Measurements from ENCODE around the gene PPP1R1B. TPM values are rescaled to one million over a fixed set of nuclear protein-coding genes. Genes with fewer than 3 reads are reported as not detected.

Gene PPP1R1B
- total and polyA plus RNA-seq, 2 donors from 2014 or later, result 22.9 to 31.1 TPM

DNA sequence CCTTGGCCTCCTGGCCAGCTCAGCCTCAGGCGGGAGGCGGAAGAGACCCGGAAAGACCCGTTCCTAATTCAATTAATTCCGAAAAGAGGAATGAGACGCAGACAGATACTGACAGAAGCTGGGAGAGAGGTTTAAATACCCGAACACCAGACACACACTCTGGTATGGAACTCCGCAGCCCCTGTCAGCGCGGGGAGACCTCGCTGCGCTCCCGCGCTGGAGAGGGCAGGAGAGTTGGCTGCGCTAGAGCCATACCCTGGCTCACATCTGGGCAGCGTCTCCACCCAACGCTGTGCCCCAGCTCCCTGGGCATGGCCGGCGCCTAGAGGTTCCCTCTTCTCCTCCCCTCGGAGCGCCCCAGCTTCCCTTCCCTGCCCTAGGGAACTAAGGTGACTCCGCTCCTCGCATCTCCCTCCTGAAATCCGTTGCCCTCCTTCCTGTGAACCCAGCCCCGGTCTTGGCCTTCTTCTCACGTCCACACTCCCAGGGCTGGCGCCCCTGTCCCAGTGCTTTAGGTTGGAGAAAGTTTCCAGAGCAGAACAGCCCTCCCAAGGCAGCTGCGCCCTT is 27.0 kb upstream of the PPP1R1B start:
- peaks cover 69% of the 10 kb centered on the region for H3K27me3 ChIP-seq (ENCODE audit: control insufficient read depth, insufficient read depth, low read length)
- DNase-seq, result no peak

DNA sequence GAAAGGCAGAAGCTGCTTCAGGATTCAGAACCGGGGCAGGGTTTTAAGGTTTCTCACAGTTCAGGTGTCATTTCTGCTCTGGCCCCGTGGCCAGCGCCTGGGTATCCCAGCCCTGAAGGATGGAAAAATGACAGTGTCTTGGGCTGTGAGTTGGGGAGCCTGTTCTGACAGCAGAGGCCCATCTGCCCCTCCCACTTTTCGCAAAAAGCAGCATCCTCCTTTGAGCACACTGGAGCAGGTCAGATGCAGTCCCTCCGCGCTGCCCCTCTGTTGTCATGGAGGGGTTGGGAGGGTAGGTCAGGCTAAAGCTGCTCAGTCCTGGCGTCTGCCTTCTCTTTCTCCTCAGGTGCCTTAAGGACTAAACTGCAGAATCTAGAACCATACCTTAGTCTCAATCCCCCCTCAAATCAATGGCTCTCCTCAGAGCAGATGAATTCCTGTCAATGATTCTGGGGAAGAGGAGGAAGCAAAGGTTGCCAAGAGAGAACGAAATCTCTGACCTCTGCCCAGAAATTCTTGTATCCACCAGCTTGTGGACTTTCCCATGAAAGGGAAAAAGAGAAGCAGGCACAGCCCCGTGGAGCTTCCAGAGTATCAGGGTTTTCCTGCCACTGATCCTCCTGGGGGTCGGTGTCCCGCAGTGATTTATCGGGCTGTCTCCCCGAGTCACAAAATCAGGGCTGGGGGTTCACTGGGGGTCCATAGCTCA is 26.3 kb upstream of the PPP1R1B start:
- FAIRE-seq, result no peak
- Histone ChIP-seq H3K27ac (ENCODE audit: low read depth in 2 of 2, low read length in 2 of 2) (no peak overlapping the region), H3K9ac (ENCODE audit: low read length in 3 of 3) (no peak overlapping the region), H3K36me3 (ENCODE audit: control insufficient read depth in 2 of 3, insufficient read depth in 3 of 3, low read length in 3 of 3) (no peaks in the 10 kb centered on the region), H3K4me1 (ENCODE audit: control insufficient read depth in 2 of 3, insufficient read depth in 2 of 3, low read depth in 1 of 3, low read length in 3 of 3) (peaks cover 0 to under 1% (median 0%) of the 10 kb centered on the region in 3 donors), H3K27me3 (ENCODE audit: control insufficient read depth, insufficient read depth, low read length) (peaks cover 72% of the 10 kb centered on the region), H3K4me3 (ENCODE audit: low read length in 3 of 3) (no peak overlapping the region), H3K9me3 (ENCODE audit: control insufficient read depth in 2 of 3, insufficient read depth in 1 of 3, low read length in 3 of 3) (no peaks in the 10 kb centered on the region)
- intact Hi-C loops (cut with DNase I), result no loop called here
- no peak for DNase-seq
- TF ChIP-seq, protein P1, sequence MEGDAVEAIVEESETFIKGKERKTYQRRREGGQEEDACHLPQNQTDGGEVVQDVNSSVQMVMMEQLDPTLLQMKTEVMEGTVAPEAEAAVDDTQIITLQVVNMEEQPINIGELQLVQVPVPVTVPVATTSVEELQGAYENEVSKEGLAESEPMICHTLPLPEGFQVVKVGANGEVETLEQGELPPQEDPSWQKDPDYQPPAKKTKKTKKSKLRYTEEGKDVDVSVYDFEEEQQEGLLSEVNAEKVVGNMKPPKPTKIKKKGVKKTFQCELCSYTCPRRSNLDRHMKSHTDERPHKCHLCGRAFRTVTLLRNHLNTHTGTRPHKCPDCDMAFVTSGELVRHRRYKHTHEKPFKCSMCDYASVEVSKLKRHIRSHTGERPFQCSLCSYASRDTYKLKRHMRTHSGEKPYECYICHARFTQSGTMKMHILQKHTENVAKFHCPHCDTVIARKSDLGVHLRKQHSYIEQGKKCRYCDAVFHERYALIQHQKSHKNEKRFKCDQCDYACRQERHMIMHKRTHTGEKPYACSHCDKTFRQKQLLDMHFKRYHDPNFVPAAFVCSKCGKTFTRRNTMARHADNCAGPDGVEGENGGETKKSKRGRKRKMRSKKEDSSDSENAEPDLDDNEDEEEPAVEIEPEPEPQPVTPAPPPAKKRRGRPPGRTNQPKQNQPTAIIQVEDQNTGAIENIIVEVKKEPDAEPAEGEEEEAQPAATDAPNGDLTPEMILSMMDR (IDR thresholded peaks at IDR 0.05; ENCODE audit: borderline replicate concordance, extremely low read depth, insufficient read depth), result no peak

More for the DNA sequence above, 27.0 kb upstream of the PPP1R1B start:
- TF ChIP-seq, protein P1 (IDR thresholded peaks at IDR 0.05; ENCODE audit: borderline replicate concordance, extremely low read depth, insufficient read depth), result no peak
- FAIRE-seq, result no peak
- intact Hi-C loops (cut with DNase I), result no loop called here
- H3K9ac ChIP-seq (ENCODE audit: low read length in 3 of 3), result no peak overlapping the region
- no peaks in the 10 kb centered on the region for H3K36me3 ChIP-seq (ENCODE audit: control insufficient read depth in 2 of 3, insufficient read depth in 3 of 3, low read length in 3 of 3)
- no peak overlapping the region for H3K27ac ChIP-seq (ENCODE audit: low read depth in 2 of 2, low read length in 2 of 2)
- H3K9me3 ChIP-seq (ENCODE audit: control insufficient read depth in 2 of 3, insufficient read depth in 1 of 3, low read length in 3 of 3), result no peaks in the 10 kb centered on the region
- no peak overlapping the region for H3K4me3 ChIP-seq (ENCODE audit: low read length in 3 of 3)
- H3K4me1 ChIP-seq (ENCODE audit: control insufficient read depth in 2 of 3, insufficient read depth in 2 of 3, low read depth in 1 of 3, low read length in 3 of 3), result no peaks in the 10 kb centered on the region

DNA sequence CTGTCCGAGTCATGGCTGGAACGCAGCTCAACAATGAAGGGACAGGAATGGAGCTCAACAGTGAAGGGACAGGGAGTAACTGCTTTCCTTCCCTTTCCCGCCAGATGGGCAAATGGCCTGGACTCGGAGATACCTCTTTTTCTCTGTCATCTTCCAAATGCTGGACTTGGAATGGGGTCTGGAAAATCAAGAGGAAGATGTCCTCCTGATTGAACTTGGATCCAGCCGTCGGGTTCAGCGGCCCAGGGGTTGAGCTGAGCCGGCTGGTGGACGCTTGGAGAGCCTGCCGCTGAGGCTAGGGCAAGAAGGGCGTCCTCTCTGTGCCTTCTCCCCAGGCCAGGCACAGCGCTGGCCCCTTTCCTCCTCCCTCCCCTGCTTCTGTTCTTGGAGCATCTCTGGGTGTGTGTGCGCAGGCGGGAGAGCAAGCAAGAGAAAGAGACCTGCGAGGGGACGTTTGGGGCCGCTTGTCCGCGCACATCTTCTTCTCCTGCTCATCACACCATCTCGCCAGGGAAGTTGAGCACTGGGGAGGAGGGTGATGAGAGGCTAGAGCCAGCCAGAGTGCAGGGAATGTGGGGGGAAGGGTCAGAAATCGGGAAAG is 25.7 kb upstream of the PPP1R1B start:
- FAIRE-seq (no peak), DNase-seq (no peak)
- peaks cover 75% of the 10 kb centered on the region for H3K27me3 ChIP-seq (ENCODE audit: control insufficient read depth, insufficient read depth, low read length)
- intact Hi-C loops (cut with DNase I), result no loop called here
- H3K9me3 ChIP-seq (ENCODE audit: control insufficient read depth in 2 of 3, insufficient read depth in 1 of 3, low read length in 3 of 3), result no peaks in the 10 kb centered on the region
- H3K27ac ChIP-seq (ENCODE audit: low read depth in 2 of 2, low read length in 2 of 2), result no peak overlapping the region
- no peak overlapping the region for H3K4me3 ChIP-seq (ENCODE audit: low read length in 3 of 3)
- no peaks in the 10 kb centered on the region for H3K36me3 ChIP-seq (ENCODE audit: control insufficient read depth in 2 of 3, insufficient read depth in 3 of 3, low read length in 3 of 3)
- TF ChIP-seq, protein P1 (IDR thresholded peaks at IDR 0.05; ENCODE audit: borderline replicate concordance, extremely low read depth, insufficient read depth), result no peak
- H3K9ac ChIP-seq (ENCODE audit: low read length in 3 of 3), result no peak overlapping the region
- H3K4me1 ChIP-seq (ENCODE audit: control insufficient read depth in 2 of 3, insufficient read depth in 2 of 3, low read depth in 1 of 3, low read length in 3 of 3), result peaks cover 0 to 7% (median 0%) of the 10 kb centered on the region in 3 donors
